ENCODE measurements around the gene RNF20. TPM values are rescaled to one million over a fixed set of nuclear protein-coding genes. Genes with fewer than 3 reads are reported as not detected.

The RNF20 gene
- total RNA-seq, 1 experiment from 2014 or later = 37.6 TPM

DNA sequence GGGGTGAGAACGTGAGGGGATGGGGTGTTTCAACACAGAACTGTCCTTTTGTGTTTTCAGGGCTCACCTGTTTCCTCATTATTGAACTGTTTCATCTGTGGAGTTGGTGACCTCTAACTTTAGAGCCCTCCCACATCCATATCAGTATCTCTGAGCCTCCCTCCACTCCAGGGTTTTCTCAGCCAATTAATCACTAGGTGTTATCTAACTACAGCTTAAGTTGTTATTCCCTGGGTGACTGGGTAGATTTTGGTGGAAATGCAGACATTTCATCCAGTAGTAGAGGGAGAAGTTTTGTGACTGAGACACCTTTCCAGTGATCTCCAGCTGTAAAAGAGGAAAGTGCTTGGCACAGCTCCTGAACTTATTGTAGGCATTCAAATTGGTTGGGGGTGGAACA is 37.5 kb downstream of the RNF20 start (continued):
- TF ChIP-seq, protein P1, sequence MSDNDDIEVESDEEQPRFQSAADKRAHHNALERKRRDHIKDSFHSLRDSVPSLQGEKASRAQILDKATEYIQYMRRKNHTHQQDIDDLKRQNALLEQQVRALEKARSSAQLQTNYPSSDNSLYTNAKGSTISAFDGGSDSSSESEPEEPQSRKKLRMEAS (IDR thresholded peaks at IDR 0.05) = no peak
- TF ChIP-seq YY1 (IDR thresholded peaks at IDR 0.05; ENCODE audit: extremely low read depth, insufficient replicate concordance, low read depth, low read length) (no peak), SRF (IDR thresholded peaks at IDR 0.05; ENCODE audit: low read depth) (no peak), ELF1 (IDR thresholded peaks at IDR 0.05; ENCODE audit: borderline replicate concordance, low read depth) (no peak), ZNF274 (IDR thresholded peaks at IDR 0.05; ENCODE audit: low read depth, low read length) (no peak)
- TF ChIP-seq, protein P2, sequence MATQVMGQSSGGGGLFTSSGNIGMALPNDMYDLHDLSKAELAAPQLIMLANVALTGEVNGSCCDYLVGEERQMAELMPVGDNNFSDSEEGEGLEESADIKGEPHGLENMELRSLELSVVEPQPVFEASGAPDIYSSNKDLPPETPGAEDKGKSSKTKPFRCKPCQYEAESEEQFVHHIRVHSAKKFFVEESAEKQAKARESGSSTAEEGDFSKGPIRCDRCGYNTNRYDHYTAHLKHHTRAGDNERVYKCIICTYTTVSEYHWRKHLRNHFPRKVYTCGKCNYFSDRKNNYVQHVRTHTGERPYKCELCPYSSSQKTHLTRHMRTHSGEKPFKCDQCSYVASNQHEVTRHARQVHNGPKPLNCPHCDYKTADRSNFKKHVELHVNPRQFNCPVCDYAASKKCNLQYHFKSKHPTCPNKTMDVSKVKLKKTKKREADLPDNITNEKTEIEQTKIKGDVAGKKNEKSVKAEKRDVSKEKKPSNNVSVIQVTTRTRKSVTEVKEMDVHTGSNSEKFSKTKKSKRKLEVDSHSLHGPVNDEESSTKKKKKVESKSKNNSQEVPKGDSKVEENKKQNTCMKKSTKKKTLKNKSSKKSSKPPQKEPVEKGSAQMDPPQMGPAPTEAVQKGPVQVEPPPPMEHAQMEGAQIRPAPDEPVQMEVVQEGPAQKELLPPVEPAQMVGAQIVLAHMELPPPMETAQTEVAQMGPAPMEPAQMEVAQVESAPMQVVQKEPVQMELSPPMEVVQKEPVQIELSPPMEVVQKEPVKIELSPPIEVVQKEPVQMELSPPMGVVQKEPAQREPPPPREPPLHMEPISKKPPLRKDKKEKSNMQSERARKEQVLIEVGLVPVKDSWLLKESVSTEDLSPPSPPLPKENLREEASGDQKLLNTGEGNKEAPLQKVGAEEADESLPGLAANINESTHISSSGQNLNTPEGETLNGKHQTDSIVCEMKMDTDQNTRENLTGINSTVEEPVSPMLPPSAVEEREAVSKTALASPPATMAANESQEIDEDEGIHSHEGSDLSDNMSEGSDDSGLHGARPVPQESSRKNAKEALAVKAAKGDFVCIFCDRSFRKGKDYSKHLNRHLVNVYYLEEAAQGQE (IDR thresholded peaks at IDR 0.05; ENCODE audit: low read depth) = no peak

- no peak for ATAC-seq
- TF ChIP-seq ELF1 (IDR thresholded peaks at IDR 0.05; ENCODE audit: borderline replicate concordance, low read depth) (no peak), SIN3A (IDR thresholded peaks at IDR 0.05; ENCODE audit: low read depth) (no peak), POLR2AphosphoS5 (IDR thresholded peaks at IDR 0.05; ENCODE audit: low read depth, low read length) (no peak), EZH2phosphoT487 (IDR thresholded peaks at IDR 0.05; ENCODE audit: borderline replicate concordance) (no peak), ATF3 (IDR thresholded peaks at IDR 0.05) (no peak), JUND (IDR thresholded peaks at IDR 0.05) (no peak), TCF7L2 (IDR thresholded peaks at IDR 0.05; ENCODE audit: borderline replicate concordance, extremely low read depth, insufficient read depth, insufficient read length) (no peak), RAD21 (IDR thresholded peaks at IDR 0.05; ENCODE audit: low read depth) (no peak), ZNF274 (IDR thresholded peaks at IDR 0.05; ENCODE audit: low read depth, low read length) (no peak), ZFX (IDR thresholded peaks at IDR 0.05) (no peak), FOSL1 (IDR thresholded peaks at IDR 0.05; ENCODE audit: low read depth) (no peak)
- TF ChIP-seq, protein P2 (IDR thresholded peaks at IDR 0.05; ENCODE audit: low read depth) = no peak
- TF ChIP-seq, protein P1 (IDR thresholded peaks at IDR 0.05) = no peak
Measured at GRCh38 chr9:101572316-101572715, 38.7 kb downstream of the RNF20 start.

More at GRCh38 chr9:101572316-101572715, 38.7 kb downstream of the RNF20 start:
- Histone ChIP-seq H3K4me1 (ENCODE audit: control insufficient read depth in 1 of 2, insufficient read depth in 2 of 2, low read length in 2 of 2) (no peaks in the 10 kb centered on the region), H3K36me3 (ENCODE audit: control insufficient read depth in 1 of 2, insufficient read depth in 2 of 2, low read length in 2 of 2) (no peaks in the 10 kb centered on the region; a peak in 2 of 4 replicates), H3K4me3 (replicated peaks in 1 of 2; ENCODE audit: low read depth in 1 of 2, low read length in 2 of 2) (no peak overlapping the region), H3K79me2 (ENCODE audit: insufficient read depth, low read length) (no peaks in the 10 kb centered on the region), H3K9ac (ENCODE audit: low read length) (no peak overlapping the region), H3K9me2 (ENCODE audit: insufficient read depth) (no peaks in the 10 kb centered on the region), H2AFZ (ENCODE audit: low read depth, low read length, poor library complexity, severe bottlenecking) (no peak overlapping the region), H3K4me2 (ENCODE audit: low read length) (no peak overlapping the region), H4K20me1 (ENCODE audit: insufficient read depth) (no peaks in the 10 kb centered on the region), H3K9me3 (ENCODE audit: control insufficient read depth in 1 of 2, insufficient read depth in 1 of 2, low read depth in 1 of 2, low read length in 2 of 2) (no peaks in the 10 kb centered on the region), H3K27me3 (ENCODE audit: insufficient read depth, low read length) (no peaks in the 10 kb centered on the region), H3K27ac (ENCODE audit: low read depth, low read length) (no peak overlapping the region)
- CTCF ChIA-PET = interaction anchor here (1.1 kb wide), 1 partner anchor 113 kb away, joined by 3 read pairs; no protein-coding TSS in a partner anchor
- intact Hi-C loops (cut with micrococcal nuclease) = no loop called here
- RAD21 ChIA-PET (ENCODE audit: low non-redundant PET in 1 of 2, low total read pairs in 2 of 2, uncharacterized antibody in 2 of 2, unreplicated experiment in 2 of 2) = no interaction called here
- POLR2A ChIA-PET = no interaction called here
- BruUV-seq (replicated peaks) = no TSS peak
- DNase-seq (ENCODE audit: low read depth, low spot score) = no peak
